Left lung (tissue), 10 donors: ENCODE results near the gene DNM3. TPM values are rescaled to one million over a fixed set of nuclear protein-coding genes. Genes with fewer than 3 reads are reported as not detected.

Source experiments
- ATAC-seq: fragments of 200-7000 bp; cut with Tn5 transposase; one replicate; pipeline ENCODE4 v1.9.1; 2020; ENCODE audit warnings: moderate library complexity
- DNase-seq, 4 donors: peaks; one replicate each; pipeline ENCODE4 v3.0.0-alpha.2; 2013 to 2020
- H3K27ac ChIP-seq, 2 donors: fragments of 200-600 bp; sonication (generic) in 1 of 2; one replicate each; pipeline versions ENCODE4 v1.5.0 to v1.8.0; 2020 to 2021
- H3K27me3 ChIP-seq, 2 donors: fragments of 200-600 bp; sonication (generic) in 1 of 2; one replicate each; pipeline versions ENCODE4 v1.5.0 to v1.8.0; 2020 to 2021
- H3K36me3 ChIP-seq, 2 donors: fragments of 200-600 bp; sonication (generic) in 1 of 2; one replicate each; pipeline versions ENCODE4 v1.5.0 to v1.8.0; 2020 to 2021
- H3K4me1 ChIP-seq, 2 donors: fragments of 200-600 bp; one replicate each; pipeline ENCODE4 v1.8.0; 2021
- H3K4me3 ChIP-seq, 2 donors: fragments of 200-600 bp; sonication (generic) in 1 of 2; one replicate each; pipeline versions ENCODE4 v1.5.0 to v1.8.0; 2020 to 2021; ENCODE audit warnings: mild to moderate bottlenecking in 1 of 2
- H3K9me3 ChIP-seq, 2 donors: fragments of 200-600 bp; sonication (generic) in 1 of 2; one replicate each; pipeline versions ENCODE4 v1.5.0 to v1.8.0; 2020 to 2021
- intact Hi-C, 2 donors: fragments of 100-400 bp; cut with DNase I; formaldehyde crosslinking; loops; one replicate each; pipeline versions ENCODE4 v1.11.2 to v1.14.2; 2022
- polyA plus RNA-seq, 6 donors: library from polyadenylated mRNA; unstranded; fragments of 120-200 nt; gene quantifications; one replicate each; pipeline ENCODE4 v1.2.1, GENCODE V29; 2013; ENCODE audit not compliant: insufficient read length in 6 of 6
- total RNA-seq, 2 donors: library from RNA; stranded (reverse); fragmentation: NEBNext Ultra II Directional; extraction: Animal tissue kit (Norgen Biotek cat#: 25700); gene quantifications; one replicate each; pipeline ENCODE4 v1.2.1, GENCODE V29; 2021
- TF ChIP-seq, protein P1 (sequence below), 2 donors: fragments of 200-600 bp; sonication (generic) in 1 of 2; IDR thresholded peaks; one replicate each; pipeline versions ENCODE4 v1.5.0 to v1.8.0; 2021; ENCODE audit warnings: antibody characterized with exemption in 2 of 2
- donor health status: DM: no; HTN: yes; CAD: no.
- donor health status: DM: no; HTN: no; CAD: no.

DNM3 gene
- total and polyA plus RNA-seq, 8 donors, result 5.2 to 7.7 (median 6.3) TPM

GRCh38 chr1:171899838-171900237 is 58.5 kb downstream of the DNM3 start:
- TF ChIP-seq, protein P1, sequence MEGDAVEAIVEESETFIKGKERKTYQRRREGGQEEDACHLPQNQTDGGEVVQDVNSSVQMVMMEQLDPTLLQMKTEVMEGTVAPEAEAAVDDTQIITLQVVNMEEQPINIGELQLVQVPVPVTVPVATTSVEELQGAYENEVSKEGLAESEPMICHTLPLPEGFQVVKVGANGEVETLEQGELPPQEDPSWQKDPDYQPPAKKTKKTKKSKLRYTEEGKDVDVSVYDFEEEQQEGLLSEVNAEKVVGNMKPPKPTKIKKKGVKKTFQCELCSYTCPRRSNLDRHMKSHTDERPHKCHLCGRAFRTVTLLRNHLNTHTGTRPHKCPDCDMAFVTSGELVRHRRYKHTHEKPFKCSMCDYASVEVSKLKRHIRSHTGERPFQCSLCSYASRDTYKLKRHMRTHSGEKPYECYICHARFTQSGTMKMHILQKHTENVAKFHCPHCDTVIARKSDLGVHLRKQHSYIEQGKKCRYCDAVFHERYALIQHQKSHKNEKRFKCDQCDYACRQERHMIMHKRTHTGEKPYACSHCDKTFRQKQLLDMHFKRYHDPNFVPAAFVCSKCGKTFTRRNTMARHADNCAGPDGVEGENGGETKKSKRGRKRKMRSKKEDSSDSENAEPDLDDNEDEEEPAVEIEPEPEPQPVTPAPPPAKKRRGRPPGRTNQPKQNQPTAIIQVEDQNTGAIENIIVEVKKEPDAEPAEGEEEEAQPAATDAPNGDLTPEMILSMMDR (IDR thresholded peaks at IDR 0.05), result no peak
- intact Hi-C loops, result no loop called here
- no peaks in the 10 kb centered on the region for H3K36me3 ChIP-seq
- peaks cover 0 to 5% of the 10 kb centered on the region in 2 donors for H3K4me1 ChIP-seq
- DNase-seq (no peak), ATAC-seq (no peak)
- no peak overlapping the region for H3K4me3 ChIP-seq
- no peaks in the 10 kb centered on the region for H3K27me3 ChIP-seq
- H3K27ac ChIP-seq, result no peak overlapping the region
- peaks cover 0 to 2% of the 10 kb centered on the region in 2 donors for H3K9me3 ChIP-seq

- intact Hi-C loops, result no loop called here
- Histone ChIP-seq H3K4me3 (no peak overlapping the region), H3K27ac (no peak overlapping the region), H3K9me3 (no peaks in the 10 kb centered on the region), H3K27me3 (no peaks in the 10 kb centered on the region), H3K4me1 (peaks cover 0 to 8% of the 10 kb centered on the region in 2 donors), H3K36me3 (no peaks in the 10 kb centered on the region)
- TF ChIP-seq, protein P1 (IDR thresholded peaks at IDR 0.05), result no peak
- DNase-seq (no peak), ATAC-seq (no peak)
Observed at GRCh38 chr1:171901245-171901644, 59.9 kb downstream of the DNM3 start.

DNA sequence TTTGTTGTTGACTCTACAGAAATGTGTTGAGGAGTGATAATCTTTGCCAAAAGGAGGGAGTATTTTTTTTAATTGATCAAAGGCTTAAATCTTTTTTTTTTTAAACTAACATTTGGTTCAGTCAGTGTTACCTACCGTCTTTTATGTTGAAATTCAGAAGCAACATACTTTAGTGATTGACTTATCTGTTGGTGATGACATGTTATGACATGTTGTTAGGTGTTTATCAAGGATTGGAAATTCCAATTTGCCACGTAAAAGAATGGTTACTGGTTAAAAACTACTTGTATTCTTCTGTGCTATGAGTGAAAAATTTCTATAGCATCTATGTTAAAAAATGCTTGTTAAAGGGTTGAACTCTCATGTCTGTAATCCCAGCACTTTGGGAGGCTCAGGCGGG is 61.2 kb downstream of the DNM3 start:
- intact Hi-C loops, result no loop called here
- TF ChIP-seq, protein P1 (IDR thresholded peaks at IDR 0.05), result no peak
- DNase-seq (no peak), ATAC-seq (no peak)
- no peak overlapping the region for H3K4me3 ChIP-seq
- no peak overlapping the region for H3K27ac ChIP-seq
- peaks cover 0 to 8% of the 10 kb centered on the region in 2 donors for H3K4me1 ChIP-seq
- H3K9me3 ChIP-seq, result no peaks in the 10 kb centered on the region
- H3K36me3 ChIP-seq, result no peaks in the 10 kb centered on the region
- no peaks in the 10 kb centered on the region for H3K27me3 ChIP-seq

DNA sequence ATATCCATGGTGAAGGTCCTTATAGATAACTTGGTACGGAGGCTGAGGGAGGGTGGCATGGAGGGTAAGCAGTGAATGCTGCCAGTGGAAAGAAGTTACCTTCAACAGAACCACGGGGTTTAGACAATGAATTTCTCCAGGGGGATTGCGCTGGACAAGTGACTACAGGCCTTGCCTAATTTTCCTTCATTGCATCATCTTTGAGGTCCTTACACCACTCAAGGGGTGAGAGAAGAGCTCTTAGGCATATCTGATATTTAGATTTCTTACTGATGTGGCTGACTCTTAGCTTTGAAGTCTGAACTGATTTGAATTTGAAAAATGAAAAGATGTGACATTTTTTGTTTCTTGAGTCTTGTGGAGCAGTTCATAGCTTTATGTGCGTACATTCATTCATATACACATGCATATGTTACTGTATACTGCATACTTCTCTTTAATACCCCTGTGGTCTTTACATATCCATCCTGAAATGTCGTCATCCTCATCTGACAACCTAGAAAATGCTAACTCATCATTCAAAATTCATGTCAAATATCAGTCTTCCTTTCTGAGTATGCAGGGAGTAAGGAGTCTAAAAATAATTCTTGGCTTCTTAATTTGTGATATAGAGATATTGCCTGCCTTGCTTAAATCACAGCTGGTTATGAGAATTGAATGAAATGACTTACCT is 63.6 kb downstream of the DNM3 start:
- TF ChIP-seq, protein P1 (IDR thresholded peaks at IDR 0.05), result no peak
- Histone ChIP-seq H3K9me3 (no peaks in the 10 kb centered on the region), H3K36me3 (no peaks in the 10 kb centered on the region), H3K27ac (no peak overlapping the region), H3K4me3 (no peak overlapping the region), H3K27me3 (no peaks in the 10 kb centered on the region), H3K4me1 (peaks cover 0 to 8% of the 10 kb centered on the region in 2 donors)
- DNase-seq (no peak), ATAC-seq (peak; percentile 83)
- intact Hi-C loops, result no loop called here

GRCh38 chr1:171909711-171910110 is 68.4 kb downstream of the DNM3 start:
- H3K4me3 ChIP-seq, result no peak overlapping the region
- TF ChIP-seq, protein P1 (IDR thresholded peaks at IDR 0.05), result no peak
- no peak overlapping the region for H3K27ac ChIP-seq
- H3K27me3 ChIP-seq, result no peaks in the 10 kb centered on the region
- intact Hi-C loops, result no loop called here
- peaks cover 0 to 17% of the 10 kb centered on the region in 2 donors for H3K4me1 ChIP-seq
- H3K9me3 ChIP-seq, result no peaks in the 10 kb centered on the region
- no peaks in the 10 kb centered on the region for H3K36me3 ChIP-seq
- ATAC-seq (peak; percentile 21), DNase-seq (no peak)
